GM19193 (cell line): ENCODE data around the gene RNF26.

Source experiments
- POLR2A ChIP-seq: IDR thresholded peaks from 4 replicates; pipeline ENCODE4 v1.6.1; 2011; ENCODE audit not compliant: insufficient read depth, insufficient read length; ENCODE audit errors: extremely low read depth

RNF26 gene

DNA sequence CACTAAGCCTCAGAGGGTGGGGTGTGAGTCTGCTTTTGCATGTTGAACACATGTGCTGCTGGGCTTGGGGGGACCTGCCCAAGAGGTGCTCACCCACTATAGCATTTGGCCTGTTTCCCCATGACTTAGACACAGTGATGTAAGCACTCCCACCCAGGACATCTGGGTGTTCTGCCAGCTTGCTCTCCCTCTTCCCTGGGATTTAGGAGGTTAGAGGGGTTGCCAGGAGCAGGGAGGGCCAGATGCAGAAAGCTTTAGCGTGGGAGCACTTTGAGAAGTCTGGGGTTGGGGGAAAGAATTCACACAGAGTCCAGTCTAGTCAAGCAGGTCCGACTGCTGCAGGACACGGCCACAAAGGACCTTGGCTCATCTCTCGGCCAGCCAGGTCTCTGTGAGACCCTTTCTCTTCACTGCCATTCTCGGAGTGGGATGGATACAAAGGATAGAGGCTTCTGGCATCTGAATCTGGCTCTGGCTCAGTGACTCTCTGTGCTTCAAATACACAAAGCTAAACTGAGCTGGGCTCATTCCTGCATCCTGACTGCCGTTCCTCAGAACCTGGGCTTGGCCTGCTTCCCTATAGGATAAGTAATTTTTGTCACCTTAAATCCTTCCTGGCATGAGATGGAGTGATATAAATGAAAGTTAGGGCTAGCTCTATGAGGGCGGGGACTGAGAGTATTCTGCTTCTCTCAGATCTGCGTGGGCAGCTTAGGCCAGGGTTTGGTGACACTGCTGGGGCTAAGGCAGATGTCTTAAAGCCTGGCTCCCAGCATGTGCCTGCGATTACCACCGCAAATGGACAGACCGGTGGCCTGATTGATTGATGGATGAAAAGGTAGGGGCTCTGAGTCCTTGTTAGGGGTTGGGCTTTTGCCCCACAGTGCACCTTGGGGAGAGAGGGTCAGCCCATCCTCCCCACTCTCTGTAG is 32.6 kb downstream of the RNF26 start:
- no peak for TF ChIP-seq POLR2A

DNA sequence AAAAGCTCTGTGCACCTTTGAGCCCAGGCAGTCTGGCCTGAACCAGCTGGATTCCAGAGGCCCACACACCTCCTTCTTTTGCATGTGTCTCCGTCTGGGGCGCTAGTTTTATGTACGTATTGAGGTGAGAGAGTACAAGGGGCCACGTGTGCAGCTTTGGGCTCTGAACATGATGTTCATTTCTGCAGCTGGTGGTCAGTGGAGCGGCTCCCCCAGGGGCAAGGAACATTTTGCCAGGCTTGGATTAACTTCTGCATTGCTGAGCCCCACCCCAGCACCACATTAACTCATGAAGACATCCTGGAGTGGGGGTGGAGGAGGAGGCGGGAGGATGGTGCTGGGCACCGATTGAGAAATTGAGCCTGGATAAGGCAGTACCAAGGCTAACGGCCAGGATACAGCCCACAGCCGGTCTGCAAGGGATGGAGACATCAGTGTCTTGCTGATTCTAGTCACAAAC is 33.4 kb downstream of the RNF26 start:
- no peak for TF ChIP-seq POLR2A

DNA sequence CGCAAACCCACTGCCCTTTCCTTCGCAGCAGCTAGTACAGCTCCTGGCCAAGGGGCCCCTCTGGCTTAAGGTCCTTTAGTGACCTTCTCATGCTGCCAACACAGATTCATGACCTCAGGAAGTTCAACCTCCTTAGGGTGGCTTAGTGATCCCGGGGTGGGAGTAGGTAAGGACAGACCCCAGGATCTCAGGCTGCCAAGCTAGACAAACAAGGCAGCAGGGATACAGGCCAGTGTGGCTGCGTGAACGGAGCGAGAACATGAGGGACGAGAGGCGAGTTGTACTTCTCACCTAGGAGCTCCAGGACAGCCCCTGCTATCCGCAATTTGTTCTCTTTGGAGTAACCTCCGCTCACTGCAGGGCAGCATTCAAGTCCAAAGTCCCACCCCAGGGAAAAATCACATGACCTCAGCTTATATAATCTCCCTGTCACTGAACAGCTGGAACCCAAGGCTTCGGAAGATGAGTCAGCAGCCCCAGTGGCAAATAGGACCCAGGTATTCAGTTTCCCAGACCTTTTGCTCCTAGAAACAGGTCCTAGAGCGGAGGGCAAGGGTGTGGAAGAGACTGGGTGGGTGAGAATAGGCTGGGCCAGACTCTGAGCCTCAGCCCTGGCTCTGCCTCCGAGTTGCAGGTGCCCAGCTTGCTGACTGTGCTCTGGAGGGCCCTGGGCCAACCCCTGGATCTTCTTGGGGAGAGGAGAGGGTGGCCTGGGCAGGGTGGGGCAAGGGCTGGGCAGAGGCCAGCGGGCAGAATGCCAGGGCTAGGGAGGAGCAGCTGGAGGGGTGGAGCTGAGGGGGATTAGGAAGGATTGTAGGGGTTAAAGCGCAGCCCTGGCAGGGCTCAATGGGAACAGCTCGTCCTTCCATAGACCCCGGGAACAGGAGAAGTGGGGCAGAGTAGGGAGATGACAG is 34.1 kb downstream of the RNF26 start:
- no peak for TF ChIP-seq POLR2A

DNA sequence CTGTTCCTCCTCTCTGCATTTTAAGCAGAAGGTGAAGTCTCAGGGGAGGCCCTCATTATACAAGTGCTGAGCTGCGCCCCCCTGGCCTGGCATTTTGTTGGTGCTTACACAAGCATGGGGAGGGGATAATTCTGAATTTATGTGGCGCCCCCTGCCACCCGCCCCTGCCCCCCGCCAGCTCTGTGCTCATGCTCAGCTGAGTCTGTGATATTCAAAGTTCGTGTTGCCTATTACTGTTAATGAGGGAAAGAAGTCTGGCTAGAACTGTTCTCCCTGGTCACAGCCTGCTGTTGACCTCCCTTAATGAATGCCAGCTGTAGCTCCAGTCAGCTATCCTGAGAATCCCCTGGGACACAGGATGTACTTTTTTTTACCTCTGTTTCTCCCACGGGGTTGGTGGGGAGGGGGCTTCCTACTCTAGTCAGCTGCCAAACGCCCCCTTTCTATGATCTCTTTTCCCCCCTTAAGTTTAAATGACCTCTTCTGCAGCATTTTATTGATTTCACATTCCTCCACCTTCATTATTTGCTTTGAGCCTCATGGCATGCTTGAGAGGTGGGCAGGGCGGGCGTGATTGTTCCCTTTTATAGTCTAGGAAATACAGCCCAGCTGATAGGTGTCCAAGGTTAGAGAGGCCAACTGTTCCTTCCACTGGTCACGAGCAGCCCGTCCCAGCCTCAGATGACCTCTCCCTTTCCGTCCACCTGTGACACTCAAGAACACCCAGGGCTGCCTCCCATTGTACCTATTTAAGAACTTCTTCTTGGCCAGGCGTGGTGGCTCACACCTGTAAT is 35.0 kb downstream of the RNF26 start:
- no peak for TF ChIP-seq POLR2A

DNA sequence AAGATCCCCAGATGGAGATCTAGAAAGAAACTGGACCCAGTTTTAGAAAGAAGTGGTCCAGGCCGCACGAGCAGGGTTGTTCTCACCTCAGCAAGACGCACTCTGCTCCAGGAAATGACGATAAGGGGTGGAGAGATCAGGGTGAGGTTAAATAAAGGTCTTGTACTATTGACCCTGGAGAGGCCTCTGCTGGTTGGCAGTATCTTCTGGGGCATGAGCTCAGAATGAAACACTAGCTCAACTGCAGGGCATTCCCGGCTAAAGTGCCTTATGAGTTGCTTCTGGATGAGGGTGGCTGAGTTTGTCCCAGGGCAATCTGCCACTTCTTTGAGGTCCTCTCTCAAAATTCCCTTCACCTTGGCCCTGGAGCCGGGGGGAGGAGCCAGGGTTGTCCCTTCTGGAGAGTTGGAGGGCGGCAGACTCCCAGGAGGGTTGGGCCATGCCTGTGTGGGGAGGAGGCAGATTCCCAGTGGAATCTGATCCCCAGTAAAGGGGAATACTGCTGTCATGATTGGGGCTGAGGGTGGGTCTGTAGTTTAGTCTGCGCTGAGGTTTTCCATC is 36.2 kb downstream of the RNF26 start:
- no peak for TF ChIP-seq POLR2A

DNA sequence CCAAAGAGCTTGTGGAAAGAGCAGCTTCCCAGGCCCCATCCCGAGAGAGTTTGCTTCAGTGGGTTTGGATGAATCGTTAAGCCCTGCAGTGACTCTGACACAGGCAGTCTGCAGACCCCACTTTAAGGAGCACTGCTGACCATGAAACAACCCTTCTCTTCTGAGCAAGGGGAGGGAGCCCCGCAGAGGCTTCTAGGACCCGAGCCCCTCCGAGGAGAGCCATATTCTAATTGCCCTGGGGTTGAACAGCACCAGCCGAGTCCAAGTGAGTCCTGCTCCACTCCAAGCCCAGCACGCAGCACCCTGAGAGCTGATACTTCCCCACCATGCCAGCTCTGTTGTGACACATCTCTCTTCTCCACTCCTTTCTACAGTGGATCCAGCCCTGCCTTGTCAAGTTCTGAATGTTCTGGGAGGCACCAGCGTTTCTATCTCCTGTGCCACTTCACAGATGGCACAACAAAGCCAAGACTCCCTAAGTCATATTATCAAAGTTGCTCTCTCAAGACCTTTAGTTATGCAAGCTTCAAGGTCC is 36.8 kb downstream of the RNF26 start:
- no peak for TF ChIP-seq POLR2A

DNA sequence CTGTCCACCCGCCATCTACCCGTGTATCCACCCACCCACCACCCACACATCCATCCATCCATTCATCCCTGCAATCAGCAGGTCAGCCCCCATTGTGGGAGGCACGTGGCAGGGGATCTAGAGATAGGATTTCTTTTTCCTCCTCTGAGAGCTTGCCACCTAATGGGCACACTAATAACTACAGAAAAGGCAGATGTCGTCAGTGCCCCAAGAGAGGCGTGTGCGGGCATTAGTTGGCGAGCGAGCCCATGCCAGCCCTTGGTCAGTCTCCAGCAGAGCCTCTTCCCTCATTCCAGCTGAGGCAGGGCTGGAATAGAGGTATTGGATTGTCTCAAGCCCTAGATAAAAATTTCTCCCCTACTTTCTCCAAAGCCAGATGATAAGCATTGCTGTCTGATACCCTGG is 37.5 kb downstream of the RNF26 start:
- TF ChIP-seq POLR2A = no peak

DNA sequence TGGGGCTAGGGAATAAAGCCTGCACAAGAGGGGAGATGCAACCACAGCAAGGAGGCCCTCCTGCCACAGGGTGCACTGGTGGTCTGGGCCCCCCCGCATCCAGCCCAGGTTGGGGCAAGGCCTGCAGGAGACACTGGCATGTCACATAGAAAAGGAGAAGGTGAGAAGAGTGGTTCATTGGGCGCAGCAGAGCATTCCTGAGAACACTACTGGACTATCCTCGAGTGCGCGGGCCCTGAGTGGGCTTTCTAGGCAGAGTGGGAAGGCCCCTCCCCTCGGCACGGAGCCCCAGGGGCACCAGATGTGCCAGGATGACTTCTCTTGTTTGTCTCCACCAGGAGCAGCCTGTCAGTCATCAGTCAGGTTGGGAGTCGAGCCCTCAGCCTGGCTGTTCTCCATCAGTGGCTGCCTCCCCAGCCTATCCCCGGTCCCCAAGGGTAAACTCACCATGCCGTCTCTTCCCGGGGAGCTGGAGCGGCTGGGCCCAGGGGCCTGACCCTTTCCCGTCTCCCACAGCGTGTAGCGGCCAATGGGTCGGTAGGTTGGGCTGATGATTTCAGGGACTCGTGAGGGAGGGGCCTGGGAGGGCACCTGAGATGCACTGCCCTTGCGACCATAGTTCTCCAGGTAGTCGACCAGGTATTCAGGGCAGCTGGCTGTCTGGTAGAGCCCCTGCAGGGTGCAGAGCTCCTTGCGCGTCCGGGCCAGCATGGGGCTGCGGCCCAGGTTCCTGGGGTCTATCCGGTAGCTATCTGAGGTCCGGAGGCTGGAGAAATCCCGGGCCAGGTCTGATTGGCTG is 38.1 kb downstream of the RNF26 start:
- no peak for TF ChIP-seq POLR2A

DNA sequence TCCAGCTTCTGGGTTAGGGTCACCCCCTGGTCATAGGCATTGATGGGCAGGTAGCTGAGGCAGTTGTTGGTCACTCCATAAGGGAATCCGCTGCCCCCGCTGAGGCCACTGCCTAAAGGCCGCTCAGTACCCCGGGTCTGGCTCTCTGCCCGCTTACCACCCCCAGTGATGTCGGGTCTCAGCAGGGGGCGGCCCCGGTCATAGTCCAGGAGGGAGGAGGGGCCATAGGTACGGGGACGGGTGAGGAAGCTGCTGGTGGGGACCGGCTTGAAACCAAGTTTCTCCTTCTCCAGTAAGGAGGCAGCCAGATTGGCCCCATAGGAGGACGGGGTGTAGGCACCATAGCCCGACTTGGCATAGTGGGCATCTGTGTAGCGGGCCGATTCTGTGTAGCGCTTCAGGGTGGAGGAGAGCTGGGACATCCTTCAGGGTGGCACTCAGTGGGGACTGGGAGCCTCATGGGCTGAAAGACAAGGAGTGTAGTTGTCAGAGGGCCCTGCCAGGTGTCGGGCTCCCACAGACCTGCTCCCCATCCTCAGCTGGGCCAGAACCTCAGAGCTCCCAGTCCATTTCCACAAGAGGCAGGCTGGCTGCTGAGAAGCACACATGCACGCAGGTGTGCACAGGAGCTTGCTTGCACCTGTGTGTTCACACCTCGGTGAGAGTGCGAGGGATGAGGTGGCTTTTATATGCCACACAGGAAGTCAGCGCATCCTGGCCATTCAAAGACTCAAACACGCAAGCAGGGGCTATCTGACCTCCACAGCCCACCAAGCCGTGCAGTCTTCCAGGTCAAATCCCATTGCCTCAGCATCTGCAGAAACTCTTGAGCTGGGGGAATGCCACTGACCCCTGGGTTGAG is 39.0 kb downstream of the RNF26 start:
- TF ChIP-seq POLR2A = no peak

DNA sequence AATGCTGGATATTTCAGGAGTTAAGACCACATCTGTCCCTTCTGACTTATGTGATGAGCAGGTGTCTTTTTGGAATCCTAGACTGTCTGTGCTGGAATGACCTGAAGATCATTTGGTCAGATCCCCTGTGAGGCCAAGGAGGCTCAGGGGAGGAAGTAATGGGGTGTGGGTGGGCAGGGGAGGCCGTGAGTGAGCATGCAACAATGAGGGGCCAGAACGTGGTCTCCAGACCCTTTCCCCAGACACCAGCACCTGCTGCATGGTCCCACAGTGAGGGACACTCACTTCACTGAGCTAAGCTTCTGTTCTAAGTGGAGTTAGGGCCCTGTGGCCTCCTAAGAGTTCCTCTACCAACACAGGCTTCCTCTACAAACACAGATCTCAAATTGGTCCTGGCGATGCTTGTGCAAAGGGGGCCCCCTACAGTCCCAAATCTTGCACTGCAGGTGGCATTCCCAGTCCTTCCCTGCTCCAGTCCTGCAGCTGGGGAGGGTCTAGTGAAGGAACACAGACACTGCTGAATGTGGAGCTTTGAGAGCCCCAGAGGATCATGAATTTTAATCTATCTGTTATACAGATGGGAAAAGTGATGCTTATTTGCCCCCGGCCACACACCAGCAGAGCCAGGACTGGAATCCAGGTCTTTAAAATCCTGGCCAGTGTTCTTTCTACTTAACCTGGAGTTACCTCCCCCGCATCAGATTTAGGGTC is 39.7 kb downstream of the RNF26 start:
- no peak for TF ChIP-seq POLR2A

DNA sequence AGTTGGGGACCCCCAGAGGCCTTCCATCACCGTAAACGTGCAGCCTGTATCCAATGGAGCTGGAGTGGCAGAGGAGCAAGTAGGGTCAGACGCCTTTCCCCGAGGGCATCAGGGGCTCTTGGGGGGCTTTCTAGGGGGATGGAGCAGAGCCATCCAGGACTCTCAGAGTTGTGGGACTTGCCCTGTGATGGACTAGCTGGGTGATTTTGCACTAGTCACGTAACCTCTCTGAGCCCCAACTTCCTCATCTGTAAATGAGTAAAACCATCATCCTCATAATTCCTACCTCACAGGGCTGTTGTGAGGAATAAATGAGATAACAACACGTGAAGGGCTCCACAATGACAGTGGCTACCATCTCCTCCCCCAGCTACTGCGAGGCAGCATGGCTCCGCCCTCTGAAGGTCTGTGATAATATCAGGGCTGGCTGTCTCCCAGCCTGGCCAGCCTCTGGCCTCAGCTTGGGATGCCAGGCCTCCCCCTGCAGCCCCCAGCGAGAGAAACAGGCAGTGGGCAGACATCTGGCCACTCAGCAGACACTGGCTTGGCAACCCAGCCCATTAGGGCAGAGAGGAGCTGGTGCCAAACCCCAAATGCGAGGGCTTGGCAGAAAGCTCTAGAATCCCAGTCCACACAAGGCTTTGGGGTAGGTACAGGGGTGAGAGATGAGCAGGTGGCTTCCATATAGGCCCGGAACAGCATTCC is 40.5 kb downstream of the RNF26 start:
- TF ChIP-seq POLR2A = no peak
